Daoy (cell line): ENCODE results near the gene GNB5. TPM values are rescaled to one million over a fixed set of nuclear protein-coding genes. Genes with fewer than 3 reads are reported as not detected.
"Not testable (repeated sequence)": the region's sequence is repeated elsewhere in the genome, so short reads cannot be mapped to it uniquely, and the experiment has no call there.

Source experiments
- DNase-seq: peaks from one replicate; pipeline ENCODE4 v3.0.0-alpha.2; 2015; ENCODE audit warnings: low read depth
- total RNA-seq: library from RNA; depleted of rRNA; stranded (reverse); fragments of >200 nt; shearing (Covaris generic); gene quantifications from 2 replicates; pipeline ENCODE4 v1.2.3, GENCODE V29; 2014

GNB5 gene
- total RNA-seq, 1 experiment from 2014 or later = 35.4 TPM

DNA sequence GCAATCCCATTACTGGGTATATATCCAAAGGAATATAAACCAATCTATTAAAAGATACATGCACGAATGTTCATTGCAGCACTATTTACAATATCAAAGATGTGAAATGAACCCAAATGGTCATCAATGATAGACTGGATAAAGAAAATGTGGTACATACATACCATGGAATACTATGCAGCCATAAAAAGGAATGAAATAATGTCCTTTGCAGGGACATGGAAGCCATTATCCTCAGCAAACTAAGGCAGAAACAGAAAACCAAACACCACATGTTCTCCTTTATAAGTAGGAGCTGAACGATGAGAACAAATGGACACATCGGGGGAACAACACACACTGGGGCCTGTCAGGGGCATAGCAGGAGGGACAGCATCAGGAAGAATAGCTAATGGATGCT lies 21.0 kb downstream of the GNB5 start:
- not testable (repeated sequence) for DNase-seq

DNA sequence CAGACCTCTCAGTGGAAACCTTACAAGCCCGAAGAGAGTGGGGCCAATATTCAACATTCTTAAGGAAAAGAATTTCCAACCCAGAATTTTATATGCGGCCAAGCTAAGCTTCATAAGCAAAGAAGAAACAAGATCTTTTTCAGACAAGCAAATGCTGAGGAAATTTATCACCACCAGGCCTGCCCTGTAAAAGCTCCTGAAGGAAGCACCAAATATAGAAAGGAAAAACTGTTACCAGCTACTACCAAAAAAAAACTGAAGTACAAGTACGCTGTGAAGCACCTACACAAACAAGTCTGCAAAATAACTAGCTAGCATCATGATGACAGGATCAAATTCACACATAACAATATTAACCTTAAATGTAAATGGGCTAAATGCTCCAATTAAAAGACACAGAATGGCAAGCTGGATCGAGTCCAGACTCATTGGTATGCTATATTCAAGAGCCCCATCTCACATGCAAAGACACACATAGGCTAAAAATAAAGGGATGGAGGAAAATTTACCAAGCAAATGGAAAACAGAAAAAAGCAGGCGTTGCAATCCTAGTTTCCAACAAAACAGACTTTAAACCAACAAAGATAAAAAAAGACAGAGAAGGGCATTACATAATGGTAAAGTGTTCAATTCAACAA lies 25.6 kb downstream of the GNB5 start:
- not testable (repeated sequence) for DNase-seq

GRCh38 chr15:52164631-52165265 lies 26.4 kb downstream of the GNB5 start:
- DNase-seq = no peak

- DNase-seq = peak; percentile 35
Measured at GRCh38 chr15:52163321-52164190, 27.6 kb downstream of the GNB5 start.

GRCh38 chr15:52162876-52163275 lies 28.3 kb downstream of the GNB5 start:
- DNase-seq = no peak

- DNase-seq = no peak
Measured at GRCh38 chr15:52162260-52162659, 28.9 kb downstream of the GNB5 start.

- no peak for DNase-seq
Measured at GRCh38 chr15:52161406-52161966, 29.7 kb downstream of the GNB5 start.

- DNase-seq = no peak
Measured at GRCh38 chr15:52159645-52160044, 31.5 kb downstream of the GNB5 start.

DNA sequence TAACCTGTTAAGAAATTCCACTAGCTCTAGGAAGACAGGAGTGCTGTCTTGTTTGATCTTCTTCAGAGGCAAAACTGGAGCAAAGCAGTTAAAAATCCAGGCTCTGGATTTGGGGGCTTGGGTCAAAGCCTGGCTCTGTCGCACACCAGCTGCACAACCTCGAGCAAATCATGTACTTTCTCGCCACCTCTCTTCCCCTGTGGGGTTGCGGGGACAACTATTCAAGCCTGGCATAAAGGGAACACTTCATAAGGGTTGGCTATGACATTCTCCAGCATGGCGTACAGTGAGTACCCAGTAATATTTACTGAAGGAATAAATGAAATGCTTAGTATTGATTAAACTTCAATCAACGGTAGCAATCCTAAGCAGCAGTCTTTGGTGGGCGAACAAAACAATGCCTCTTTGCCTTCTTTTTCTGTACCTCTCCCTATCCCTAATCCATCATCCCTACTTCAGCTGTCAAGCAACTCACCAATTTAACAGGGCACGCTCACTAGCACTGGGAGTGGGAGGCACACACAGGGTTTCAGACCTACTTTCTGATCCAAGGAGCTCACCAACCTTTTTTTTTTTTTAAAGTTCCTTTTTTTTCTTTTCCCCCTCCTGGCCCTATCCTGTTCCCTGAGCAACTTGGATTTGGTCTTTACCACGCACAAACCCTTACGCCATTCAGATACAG lies 33.0 kb downstream of the GNB5 start:
- DNase-seq = no peak

DNA sequence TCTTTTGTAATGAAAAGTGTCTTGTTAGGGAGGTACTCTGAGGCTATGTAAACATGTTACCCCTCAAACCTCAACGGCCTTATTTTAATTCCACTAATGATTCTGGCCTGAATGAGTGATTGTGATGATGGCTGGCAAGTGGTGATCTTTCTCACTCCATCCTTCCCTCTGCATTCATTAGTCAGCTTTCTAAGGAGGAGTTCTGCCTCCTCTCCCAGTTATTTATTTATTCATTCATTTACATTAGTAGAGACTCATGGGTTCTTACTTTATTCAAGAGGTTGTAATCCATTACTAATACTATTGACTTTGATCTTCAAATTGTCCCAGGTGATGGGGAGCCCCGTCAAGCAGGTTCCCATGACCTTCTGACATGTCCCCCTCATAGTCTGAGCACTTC lies 35.3 kb downstream of the GNB5 start:
- DNase-seq = no peak

DNA sequence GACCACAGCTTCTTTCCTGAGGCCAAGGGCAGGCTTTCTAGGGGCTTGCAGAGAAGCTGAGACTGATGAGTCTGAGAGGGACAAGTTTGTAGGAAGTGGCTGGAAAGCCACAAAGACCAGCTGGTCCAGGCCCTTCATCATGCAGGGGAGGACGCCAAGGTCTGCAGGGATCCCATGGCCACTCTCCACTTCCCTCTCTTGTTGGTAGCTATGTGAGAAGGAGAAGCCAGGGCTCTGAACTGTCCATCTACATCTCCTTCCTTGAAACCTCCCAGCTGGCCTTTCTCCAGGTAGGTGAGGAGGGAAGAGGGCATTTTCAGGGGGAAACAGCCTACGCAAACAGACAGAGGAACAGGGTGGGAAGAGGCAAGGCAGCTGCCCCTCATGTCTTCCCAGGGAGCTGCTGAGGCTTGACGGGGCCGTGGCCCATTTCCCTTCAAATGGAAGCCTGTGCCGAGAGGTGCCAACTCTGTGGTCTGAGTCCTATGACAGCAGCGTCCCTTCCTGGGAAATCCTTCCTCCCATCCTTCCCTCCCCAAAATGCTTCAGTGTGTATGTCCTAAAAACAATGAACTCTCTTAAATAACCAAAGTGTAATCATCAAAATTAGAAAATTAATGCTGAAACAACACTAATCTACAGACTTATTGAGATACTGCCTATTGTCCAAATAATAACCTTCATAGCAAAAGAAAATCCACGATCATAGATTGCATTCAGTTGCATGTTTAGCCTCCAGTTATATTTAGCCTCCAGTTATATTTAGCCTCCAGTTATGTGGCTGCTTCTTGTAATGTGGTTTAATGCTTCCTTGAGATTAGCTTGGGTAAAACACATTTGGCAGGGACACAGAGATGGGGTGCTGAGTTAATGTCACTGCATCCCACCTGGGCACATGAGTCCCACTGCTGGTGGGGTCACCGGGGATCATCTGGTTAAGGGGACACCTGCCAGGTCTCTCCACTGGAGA lies 36.0 kb downstream of the GNB5 start:
- no peak for DNase-seq

- DNase-seq = no peak
Measured at GRCh38 chr15:52153900-52154895, 37.0 kb downstream of the GNB5 start.

DNA sequence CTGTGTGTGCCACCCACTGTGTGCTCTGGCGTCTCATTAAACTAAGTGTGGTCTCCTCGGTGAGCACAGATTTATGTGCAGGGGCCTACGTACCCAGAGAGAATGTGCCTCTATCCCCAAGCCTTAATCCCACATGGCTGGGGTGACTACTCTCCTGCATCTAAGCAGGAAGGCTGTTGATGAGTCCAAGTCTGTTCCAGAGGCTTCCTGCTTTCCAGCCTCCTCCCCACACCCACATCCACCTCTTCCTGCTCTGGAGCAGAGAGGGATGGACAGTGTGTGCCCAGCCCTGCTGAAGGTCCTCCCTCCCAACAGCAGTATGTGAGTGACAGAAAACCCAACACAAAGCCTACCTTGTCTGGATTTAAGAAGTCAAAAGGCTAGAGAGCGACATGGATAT lies 39.8 kb downstream of the GNB5 start:
- no peak for DNase-seq

GRCh38 chr15:52150871-52151270 lies 40.3 kb downstream of the GNB5 start:
- no peak for DNase-seq

DNA sequence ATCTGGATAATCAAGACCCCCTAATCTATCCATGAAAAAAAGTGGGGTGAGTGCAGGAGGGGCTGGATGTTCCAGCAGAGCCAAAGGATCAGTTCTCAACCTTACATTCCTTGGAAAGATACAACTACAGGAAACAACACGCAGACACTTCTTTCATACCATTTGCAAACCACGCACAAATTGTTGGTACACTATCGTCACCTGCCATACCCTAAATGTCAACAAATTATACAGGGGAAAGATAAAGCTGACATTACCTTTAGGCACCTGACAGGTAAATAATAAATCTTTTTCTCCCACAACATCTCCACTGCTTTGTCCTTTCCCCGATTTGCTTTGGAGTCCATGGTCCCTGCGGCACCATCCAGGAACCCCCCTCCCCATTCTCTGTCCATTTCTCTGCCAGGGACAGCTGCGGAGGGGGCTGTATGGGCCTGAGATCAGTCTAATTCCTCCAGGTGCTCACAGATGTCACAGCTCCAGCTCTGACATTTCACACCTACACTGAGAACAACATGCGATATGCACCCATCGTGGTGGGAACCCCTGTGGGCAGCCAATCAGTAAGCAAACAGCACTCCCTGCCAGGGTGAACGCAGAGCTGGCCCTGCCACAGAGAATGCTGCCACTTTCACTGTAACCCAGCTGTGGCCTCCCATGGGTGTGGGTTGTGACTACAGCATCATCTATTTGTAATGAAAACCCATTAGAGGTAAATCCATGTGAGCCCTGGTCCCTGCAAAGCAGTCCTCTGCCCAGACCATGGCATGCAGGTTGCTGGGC lies 41.0 kb downstream of the GNB5 start:
- DNase-seq = no peak

- no peak for DNase-seq
Measured at GRCh38 chr15:52148403-52148802, 42.8 kb downstream of the GNB5 start.

DNA sequence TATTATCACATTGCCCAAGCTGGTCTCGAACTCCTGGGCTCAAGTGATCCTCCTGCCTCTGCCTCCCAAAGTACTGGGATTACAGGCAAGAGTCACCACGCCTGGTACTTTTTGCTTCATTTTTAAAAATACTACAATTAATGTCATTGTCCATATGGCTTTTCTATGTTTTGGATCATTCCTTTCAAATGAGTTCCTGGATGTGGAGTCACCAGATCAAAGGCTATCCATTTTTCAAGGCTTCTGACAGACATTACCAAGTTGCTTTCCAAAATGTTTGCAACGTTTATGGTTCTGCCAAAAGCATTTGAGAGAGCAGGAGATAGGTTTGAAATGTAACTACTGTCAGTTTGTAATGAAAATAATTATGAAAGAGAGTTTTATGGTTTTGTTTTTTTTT lies 44.4 kb downstream of the GNB5 start:
- no peak for DNase-seq

DNA sequence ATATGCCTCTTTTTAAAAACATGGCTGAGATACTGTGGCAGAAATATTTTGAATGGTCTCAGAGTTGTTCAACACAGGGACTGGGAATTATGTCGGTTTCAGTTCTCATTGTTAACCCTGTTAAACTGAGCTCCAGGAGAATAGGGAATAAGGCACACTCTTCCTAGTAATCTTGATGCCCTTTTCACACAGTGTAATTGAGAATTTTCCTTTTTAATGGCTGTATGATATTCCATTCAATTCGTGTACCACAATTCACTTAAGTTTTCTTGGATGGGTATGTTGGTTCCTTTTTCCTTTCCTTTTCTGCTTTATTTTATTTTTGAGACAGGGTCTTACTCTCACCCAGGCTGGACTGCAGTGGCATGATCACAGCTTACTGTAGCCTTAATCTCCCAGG lies 44.9 kb downstream of the GNB5 start:
- no peak for DNase-seq
